Activated CD4-positive, alpha-beta T cell treated with anti-CD3 and anti-CD28 coated beads, Interleukin-2, amount 10 ng/mL, durations not matched to agents 7 days and 5 days (primary cell): ENCODE data around the gene VIL1. TPM values are rescaled to one million over a fixed set of nuclear protein-coding genes. Genes with fewer than 3 reads are reported as not detected.
A peak's percentile ranks its signal among the peaks of the same experiment; 100 is the strongest.

Source experiments
- CTCF ChIA-PET: fragments of 350-600 bp; sonication (Branson Sonifier 250); formaldehyde crosslinking; loops from one replicate; lab custom pipeline; 2021; ENCODE audit warnings: antibody characterized with exemption; lab: Charles Lee
- POLR2A ChIA-PET: fragments of 350-600 bp; sonication (Branson Sonifier 250); formaldehyde crosslinking; loops from one replicate; lab custom pipeline; 2021; ENCODE audit warnings: antibody characterized with exemption; lab: Charles Lee
- DNase-seq: peaks from one replicate; pipeline ENCODE4 v3.0.0-alpha.2; 2020
- H3K27ac Mint-ChIP-seq: one replicate; pipeline ENCODE4 v1.8.0; 2021; ENCODE audit warnings: mild to moderate bottlenecking, moderate library complexity, mixed read lengths
- H3K27me3 Mint-ChIP-seq: one replicate; pipeline ENCODE4 v1.8.0; 2021; ENCODE audit warnings: mixed read lengths
- H3K36me3 Mint-ChIP-seq: one replicate; pipeline ENCODE4 v1.8.0; 2021; ENCODE audit warnings: low read depth, mixed read lengths
- H3K4me1 Mint-ChIP-seq: one replicate; pipeline ENCODE4 v1.8.0; 2021; ENCODE audit warnings: mixed read lengths
- H3K4me3 Mint-ChIP-seq: one replicate; pipeline ENCODE4 v1.8.0; 2021; ENCODE audit warnings: mild to moderate bottlenecking, moderate library complexity, mixed read lengths
- H3K9me3 Mint-ChIP-seq: one replicate; pipeline ENCODE4 v1.8.0; 2021; ENCODE audit warnings: mixed read lengths
- total RNA-seq, 2 experiments: library from RNA; stranded (reverse); gene quantifications; one replicate each; pipeline ENCODE4 v1.2.3, GENCODE V29; 2021

Gene VIL1
- total RNA-seq, 2 experiments from 2014 or later = 0.17 TPM; not detected in 1

- H3K27ac Mint-ChIP-seq = no peak overlapping the region
- H3K9me3 Mint-ChIP-seq = no peaks in the 10 kb centered on the region
- H3K4me1 Mint-ChIP-seq = peaks cover 17% of the 10 kb centered on the region
- CTCF ChIA-PET = interaction anchor here (0.6 kb wide), 2 partner anchors 9 to 116 kb away, joined by 3 to 4 read pairs; no protein-coding TSS in a partner anchor
- no peak for DNase-seq
- no peak overlapping the region for H3K4me3 Mint-ChIP-seq
- POLR2A ChIA-PET = no interaction called here
- H3K27me3 Mint-ChIP-seq = no peaks in the 10 kb centered on the region
- peaks cover 49% of the 10 kb centered on the region for H3K36me3 Mint-ChIP-seq
Measured at GRCh38 chr2:218471982-218472381, 53.1 kb downstream of the VIL1 start.

GRCh38 chr2:218472988-218473387 is 54.1 kb downstream of the VIL1 start:
- Mint-ChIP-seq H3K4me1 (peaks cover 17% of the 10 kb centered on the region), H3K27me3 (no peaks in the 10 kb centered on the region), H3K36me3 (peaks cover 54% of the 10 kb centered on the region), H3K4me3 (no peak overlapping the region), H3K9me3 (no peaks in the 10 kb centered on the region), H3K27ac (no peak overlapping the region)
- ChIA-PET CTCF (no interaction called here), POLR2A (no interaction called here)
- no peak for DNase-seq

- no peak for DNase-seq
- CTCF ChIA-PET = interaction anchor here (1.2 to 1.3 kb wide), 2 partner anchors 11 to 373 kb away, joined by 3 read pairs; no protein-coding TSS in a partner anchor
- Mint-ChIP-seq H3K27me3 (no peaks in the 10 kb centered on the region), H3K4me1 (peaks cover 17% of the 10 kb centered on the region), H3K4me3 (no peak overlapping the region), H3K27ac (no peak overlapping the region), H3K9me3 (no peaks in the 10 kb centered on the region), H3K36me3 (peaks cover 56% of the 10 kb centered on the region)
- POLR2A ChIA-PET = no interaction called here
Measured at GRCh38 chr2:218474527-218474926, 55.6 kb downstream of the VIL1 start.

GRCh38 chr2:218476676-218477075 is 57.8 kb downstream of the VIL1 start:
- peaks cover 49% of the 10 kb centered on the region for H3K36me3 Mint-ChIP-seq
- CTCF ChIA-PET = no interaction called here
- no peak overlapping the region for H3K27ac Mint-ChIP-seq
- peaks cover 5% of the 10 kb centered on the region for H3K4me1 Mint-ChIP-seq
- H3K27me3 Mint-ChIP-seq = no peaks in the 10 kb centered on the region
- no peak overlapping the region for H3K4me3 Mint-ChIP-seq
- no peaks in the 10 kb centered on the region for H3K9me3 Mint-ChIP-seq
- DNase-seq = no peak
- POLR2A ChIA-PET = no interaction called here

- H3K27me3 Mint-ChIP-seq = no peaks in the 10 kb centered on the region
- H3K4me1 Mint-ChIP-seq = peaks cover 3% of the 10 kb centered on the region
- no peak for DNase-seq
- H3K27ac Mint-ChIP-seq = no peak overlapping the region
- CTCF ChIA-PET = no interaction called here
- POLR2A ChIA-PET = no interaction called here
- no peak overlapping the region for H3K4me3 Mint-ChIP-seq
- peaks cover 45% of the 10 kb centered on the region for H3K36me3 Mint-ChIP-seq
- no peaks in the 10 kb centered on the region for H3K9me3 Mint-ChIP-seq
Measured at GRCh38 chr2:218477247-218477646, 58.3 kb downstream of the VIL1 start.

- H3K4me1 Mint-ChIP-seq = peaks cover 12% of the 10 kb centered on the region
- H3K4me3 Mint-ChIP-seq = no peak overlapping the region
- no peak for DNase-seq
- no peaks in the 10 kb centered on the region for H3K9me3 Mint-ChIP-seq
- CTCF ChIA-PET = no interaction called here
- H3K27me3 Mint-ChIP-seq = no peaks in the 10 kb centered on the region
- POLR2A ChIA-PET = no interaction called here
- H3K36me3 Mint-ChIP-seq = peaks cover 39% of the 10 kb centered on the region
- H3K27ac Mint-ChIP-seq = no peak overlapping the region
Measured at GRCh38 chr2:218478544-218478943, 59.6 kb downstream of the VIL1 start.

- Mint-ChIP-seq H3K27me3 (no peaks in the 10 kb centered on the region), H3K36me3 (peaks cover 33% of the 10 kb centered on the region), H3K4me3 (no peak overlapping the region), H3K27ac (no peak overlapping the region), H3K4me1 (peaks cover 16% of the 10 kb centered on the region), H3K9me3 (no peaks in the 10 kb centered on the region)
- ChIA-PET POLR2A (no interaction called here), CTCF (interaction anchor here (1.4 to 1.7 kb wide), 2 partner anchors 8 to 45 kb away, joined by 3 to 4 read pairs; no protein-coding TSS in a partner anchor)
- no peak for DNase-seq
Measured at GRCh38 chr2:218479595-218479994, 60.7 kb downstream of the VIL1 start.

GRCh38 chr2:218482651-218483050 is 63.7 kb downstream of the VIL1 start:
- Mint-ChIP-seq H3K27me3 (no peaks in the 10 kb centered on the region), H3K36me3 (peaks cover 44% of the 10 kb centered on the region), H3K27ac (peak overlapping the region; percentile 47), H3K4me1 (peaks cover 16% of the 10 kb centered on the region), H3K4me3 (no peak overlapping the region), H3K9me3 (no peaks in the 10 kb centered on the region)
- DNase-seq = no peak
- CTCF ChIA-PET = no interaction called here
- POLR2A ChIA-PET = no interaction called here

- Mint-ChIP-seq H3K4me3 (no peak overlapping the region), H3K4me1 (peaks cover 16% of the 10 kb centered on the region), H3K27me3 (no peaks in the 10 kb centered on the region), H3K36me3 (peaks cover 56% of the 10 kb centered on the region), H3K27ac (no peak overlapping the region), H3K9me3 (no peaks in the 10 kb centered on the region)
- CTCF ChIA-PET = no interaction called here
- no peak for DNase-seq
- POLR2A ChIA-PET = no interaction called here
Measured at GRCh38 chr2:218485986-218486667, 67.2 kb downstream of the VIL1 start.

- Mint-ChIP-seq H3K4me3 (no peak overlapping the region), H3K36me3 (peaks cover 38% of the 10 kb centered on the region), H3K27me3 (no peaks in the 10 kb centered on the region), H3K4me1 (no peaks in the 10 kb centered on the region), H3K9me3 (no peaks in the 10 kb centered on the region), H3K27ac (no peak overlapping the region)
- no peak for DNase-seq
- CTCF ChIA-PET = interaction anchor here (0.6 to 2.0 kb wide), 2 partner anchors 8 to 28 kb away, joined by 3 to 9 read pairs; no protein-coding TSS in a partner anchor
- POLR2A ChIA-PET = no interaction called here
Measured at GRCh38 chr2:218500501-218501060, 81.7 kb downstream of the VIL1 start.

GRCh38 chr2:218501665-218502064 is 82.7 kb downstream of the VIL1 start:
- Mint-ChIP-seq H3K9me3 (no peaks in the 10 kb centered on the region), H3K4me1 (no peaks in the 10 kb centered on the region), H3K27ac (no peak overlapping the region), H3K27me3 (no peaks in the 10 kb centered on the region), H3K4me3 (no peak overlapping the region), H3K36me3 (peaks cover 45% of the 10 kb centered on the region)
- no peak for DNase-seq
- CTCF ChIA-PET = interaction anchor here (1.2 to 2.0 kb wide), 2 partner anchors 9 to 21 kb away, joined by 4 to 9 read pairs; no protein-coding TSS in a partner anchor
- POLR2A ChIA-PET = interaction anchor here (0.7 kb wide), 1 partner anchor 147 kb away, joined by 3 read pairs; no protein-coding TSS in a partner anchor
